GM10266 (cell line): ENCODE data around the gene AQP2.
"Not testable (repeated sequence)": the region's sequence is repeated elsewhere in the genome, so short reads cannot be mapped to it uniquely, and the experiment has no call there.

Source experiments
- DNase-seq: peaks from one replicate; pipeline ENCODE4 v3.0.0; 2012; ENCODE audit errors: extremely low spot score
- TF ChIP-seq, protein P1 (sequence below): IDR thresholded peaks from 2 replicates; pipeline ENCODE4 v1.5.1; 2012; ENCODE audit warnings: mild to moderate bottlenecking, low read depth; ENCODE audit not compliant: control insufficient read depth, insufficient read depth; ENCODE audit errors: missing control alignments

AQP2 gene

GRCh38 chr12:49985981-49986380 is 35.4 kb downstream of the AQP2 start:
- DNase-seq = no peak
- TF ChIP-seq, protein P1, sequence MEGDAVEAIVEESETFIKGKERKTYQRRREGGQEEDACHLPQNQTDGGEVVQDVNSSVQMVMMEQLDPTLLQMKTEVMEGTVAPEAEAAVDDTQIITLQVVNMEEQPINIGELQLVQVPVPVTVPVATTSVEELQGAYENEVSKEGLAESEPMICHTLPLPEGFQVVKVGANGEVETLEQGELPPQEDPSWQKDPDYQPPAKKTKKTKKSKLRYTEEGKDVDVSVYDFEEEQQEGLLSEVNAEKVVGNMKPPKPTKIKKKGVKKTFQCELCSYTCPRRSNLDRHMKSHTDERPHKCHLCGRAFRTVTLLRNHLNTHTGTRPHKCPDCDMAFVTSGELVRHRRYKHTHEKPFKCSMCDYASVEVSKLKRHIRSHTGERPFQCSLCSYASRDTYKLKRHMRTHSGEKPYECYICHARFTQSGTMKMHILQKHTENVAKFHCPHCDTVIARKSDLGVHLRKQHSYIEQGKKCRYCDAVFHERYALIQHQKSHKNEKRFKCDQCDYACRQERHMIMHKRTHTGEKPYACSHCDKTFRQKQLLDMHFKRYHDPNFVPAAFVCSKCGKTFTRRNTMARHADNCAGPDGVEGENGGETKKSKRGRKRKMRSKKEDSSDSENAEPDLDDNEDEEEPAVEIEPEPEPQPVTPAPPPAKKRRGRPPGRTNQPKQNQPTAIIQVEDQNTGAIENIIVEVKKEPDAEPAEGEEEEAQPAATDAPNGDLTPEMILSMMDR = no peak

DNA sequence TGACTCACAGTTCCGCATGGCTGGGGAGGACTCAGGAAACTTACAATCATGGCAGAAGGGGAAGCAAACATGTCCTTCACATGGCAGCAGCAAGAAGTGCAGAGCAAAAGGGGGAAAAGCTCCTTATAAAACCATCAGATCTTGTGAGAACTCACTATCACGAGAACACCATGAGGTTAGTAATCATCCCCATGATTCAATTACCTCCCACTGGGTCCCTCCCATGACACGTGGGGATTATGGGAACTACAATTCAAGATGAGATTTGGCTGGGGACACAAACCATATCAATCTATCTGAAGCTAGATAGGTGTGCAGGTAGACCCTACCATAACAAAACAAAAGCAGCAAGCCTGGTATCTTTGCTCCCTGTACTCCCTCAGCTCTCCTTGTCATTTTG is 35.9 kb downstream of the AQP2 start:
- DNase-seq = not testable (repeated sequence)

- TF ChIP-seq, protein P1 = no peak
- DNase-seq = no peak
Measured at GRCh38 chr12:49987625-49988303, 37.2 kb downstream of the AQP2 start.

DNA sequence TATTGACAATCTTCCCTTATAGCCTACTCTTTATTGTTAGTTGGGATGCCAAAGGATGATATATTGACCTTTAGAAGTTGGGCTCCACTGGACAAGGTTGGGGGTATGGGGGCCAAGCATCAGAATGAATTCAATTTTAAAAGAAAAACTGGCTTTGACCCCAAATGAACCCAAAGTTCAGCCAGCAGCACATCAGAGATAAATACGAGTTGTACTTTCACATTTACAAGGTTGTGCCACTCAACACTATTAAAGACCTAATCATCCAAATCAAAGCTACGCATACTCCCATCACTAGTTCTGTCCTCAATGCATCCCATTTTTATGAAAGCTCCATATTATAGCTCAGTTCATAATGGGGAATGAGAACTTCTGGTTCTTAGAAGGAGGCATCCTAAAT is 38.9 kb downstream of the AQP2 start:
- DNase-seq = not testable (repeated sequence)

DNA sequence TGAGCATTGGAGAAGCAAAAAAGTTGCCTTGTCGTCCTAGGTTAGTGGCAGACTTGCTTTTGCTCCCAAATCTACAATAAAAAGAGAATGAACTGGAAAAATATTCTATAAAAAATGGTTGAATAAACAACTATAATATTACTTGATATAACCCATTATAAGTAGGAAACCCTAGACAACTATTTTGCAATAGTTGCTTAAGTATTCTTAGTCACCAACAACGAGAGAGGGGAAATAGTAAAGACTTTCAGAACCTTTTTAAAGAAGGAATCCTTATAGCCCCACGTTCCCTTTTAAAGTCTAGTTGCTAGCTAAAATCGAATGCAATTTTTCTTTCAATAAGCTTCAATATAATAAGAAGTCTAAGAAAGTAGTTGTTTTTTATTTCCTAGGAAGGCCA is 39.7 kb downstream of the AQP2 start:
- no peak for DNase-seq

GRCh38 chr12:49998453-49998852 is 47.9 kb downstream of the AQP2 start:
- TF ChIP-seq, protein P1 = no peak

More for the DNA sequence above, 39.7 kb downstream of the AQP2 start:
- TF ChIP-seq, protein P1 = no peak

GRCh38 chr12:50003595-50003994 is 53.1 kb downstream of the AQP2 start:
- TF ChIP-seq, protein P1 = no peak
- no peak for DNase-seq

More at GRCh38 chr12:49998453-49998852, 47.9 kb downstream of the AQP2 start:
- DNase-seq = no peak

DNA sequence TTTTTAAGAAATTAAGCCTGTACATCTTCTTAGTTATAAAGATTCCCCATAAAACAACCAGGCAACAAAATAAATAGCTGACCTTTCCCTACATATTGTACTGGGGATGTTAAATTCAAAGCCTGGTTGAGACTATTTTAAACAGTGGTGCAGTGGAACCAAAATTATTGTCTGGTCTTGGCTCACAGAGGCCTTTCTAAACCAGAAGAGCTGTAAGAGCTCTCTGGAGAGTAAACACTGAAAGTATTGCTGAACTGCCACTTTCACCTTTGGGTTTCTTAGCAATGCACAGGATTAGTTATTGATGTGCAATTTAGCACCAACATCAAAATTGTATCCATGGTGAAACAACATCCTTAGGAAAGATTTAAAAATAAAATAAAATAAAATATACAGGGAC is 54.2 kb downstream of the AQP2 start:
- TF ChIP-seq, protein P1 = no peak
- DNase-seq = no peak

- no peak for DNase-seq
- TF ChIP-seq, protein P1 = no peak
Measured at GRCh38 chr12:50005175-50005574, 54.6 kb downstream of the AQP2 start.
